Natural killer cell (primary cell): Measurements from ENCODE around the gene FANCE. TPM values are rescaled to one million over a fixed set of nuclear protein-coding genes. Genes with fewer than 3 reads are reported as not detected.

Experiments
- ATAC-seq, 3 donors: fragments of 150-1000 bp in 2 of 3; fragments of 200-7000 bp in 1 of 3; cut with Tn5 transposase; 1 replicate in 1 of 3; 2 replicates in 2 of 3; pipeline ENCODE4 v1.10.0; 2021; ENCODE audit warnings: mild to moderate bottlenecking in 2 of 3, moderate library complexity in 2 of 3
- DNase-seq, 2 donors: peaks; one replicate each; pipeline versions ENCODE4 v3.0.0 to v3.0.0-alpha.2; 2013 to 2021; ENCODE audit warnings: mixed read lengths in 1 of 2
- H3K27ac ChIP-seq: one replicate; pipeline ENCODE4 v1.5.1; 2013; ENCODE audit warnings: mild to moderate bottlenecking, low read length
- H3K27me3 ChIP-seq: one replicate; pipeline ENCODE4 v1.6.1; 2013; ENCODE audit warnings: low read length; ENCODE audit not compliant: control insufficient read depth, insufficient read depth
- H3K36me3 ChIP-seq: one replicate; pipeline ENCODE4 v1.6.1; 2013; ENCODE audit warnings: low read length; ENCODE audit not compliant: control insufficient read depth, insufficient read depth
- H3K4me1 ChIP-seq: one replicate; pipeline ENCODE4 v1.6.1; 2013; ENCODE audit warnings: low read length; ENCODE audit not compliant: control insufficient read depth, insufficient read depth
- H3K4me3 ChIP-seq: one replicate; pipeline ENCODE4 v1.5.1; 2013; ENCODE audit warnings: low read length
- H3K9me3 ChIP-seq: one replicate; pipeline ENCODE4 v1.6.1; 2013; ENCODE audit warnings: low read length; ENCODE audit not compliant: control insufficient read depth, insufficient read depth
- H3K27ac Mint-ChIP-seq, 2 donors: one replicate each; pipeline ENCODE4 v1.8.0; 2022; ENCODE audit warnings: mild to moderate bottlenecking in 2 of 2, mixed read lengths in 2 of 2, moderate library complexity in 1 of 2
- H3K27me3 Mint-ChIP-seq, 2 donors: one replicate each; pipeline ENCODE4 v1.8.0; 2022; ENCODE audit warnings: low read depth in 2 of 2, mixed read lengths in 2 of 2
- H3K36me3 Mint-ChIP-seq: one replicate; pipeline ENCODE4 v1.8.0; 2022; ENCODE audit warnings: mixed read lengths
- H3K4me1 Mint-ChIP-seq, 2 donors: one replicate each; pipeline ENCODE4 v1.8.0; 2022; ENCODE audit warnings: mixed read lengths in 2 of 2
- H3K4me3 Mint-ChIP-seq: one replicate; pipeline ENCODE4 v1.8.0; 2022; ENCODE audit warnings: mild to moderate bottlenecking, moderate library complexity, mixed read lengths
- H3K9me3 Mint-ChIP-seq, 2 donors: one replicate each; pipeline ENCODE4 v1.8.0; 2022; ENCODE audit warnings: mixed read lengths in 2 of 2
- CTCF ChIP-seq: fragments of 200-600 bp; IDR thresholded peaks from one replicate; pipeline ENCODE4 v1.8.0; 2022; ENCODE audit warnings: antibody characterized with exemption
- WGBS: methylation state at CpG from one replicate; pipeline ENCODE4 v1.1.7; 2013; ENCODE audit warnings: missing lambda C conversion rate; ENCODE audit not compliant: insufficient coverage; 5-methylcytosine and 5-hydroxymethylcytosine counted together
- intact Hi-C: fragments of 100-400 bp; cut with micrococcal nuclease; formaldehyde crosslinking; loops from one replicate; pipeline ENCODE4 v1.14.2; 2022
- total RNA-seq, 4 donors: library from RNA; stranded (reverse); fragments of 120-200 nt in 1 of 4; gene quantifications; one replicate each; pipeline versions ENCODE4 v1.2.3 to v1.2.4, GENCODE V29; 2013 to 2022

The FANCE gene
- 1 to 10 TPM; 2.2 to 3.2 (median 2.6) TPM for total RNA-seq
- 8.3 TPM for total RNA-seq (2013)

- no peaks in the 10 kb centered on the region for H3K27me3 ChIP-seq
- Mint-ChIP-seq H3K27ac (peak within 1 kb of the TSS; percentile 48 to 83), H3K4me1 (peaks cover 23 to 34% of the 10 kb centered on the region in 2 donors), H3K9me3 (no peaks in the 10 kb centered on the region), H3K27me3 (peaks cover 0 to under 1% of the 10 kb centered on the region in 2 donors), H3K4me3 (peak within 1 kb of the TSS; percentile 91), H3K36me3 (no peaks in the 10 kb centered on the region)
- TF ChIP-seq CTCF: no peak
- DNase-seq (peak; percentile 89 to 90), ATAC-seq (peak; percentile 86 to 94 (median 91))
- H3K9me3 ChIP-seq: no peaks in the 10 kb centered on the region
- H3K4me1 ChIP-seq: peaks cover 12% of the 10 kb centered on the region
- WGBS: under 1% methylated on average over 83 of the region's 87 CpGs
- H3K4me3 ChIP-seq: peak within 1 kb of the TSS; percentile 67
- H3K27ac ChIP-seq: peak within 1 kb of the TSS; percentile 25
- intact Hi-C loops: loop anchor here (1.0 to 5.0 kb wide), 2 partner anchors 16 to 60 kb away; partner anchors contain the start of gene RPL10A
- H3K36me3 ChIP-seq: peaks cover 4% of the 10 kb centered on the region
These were observed at the start of gene FANCE for GRCh38 chr6:35452183-35453090. TSS of gene FANCE (plus strand) at chr6:35452338. CDS start at chr6:35452546, 208 bp downstream.

- Histone ChIP-seq H3K36me3 (no peaks in the 10 kb centered on the region), H3K27ac (no peak overlapping the region), H3K4me3 (no peak overlapping the region), H3K27me3 (no peaks in the 10 kb centered on the region), H3K4me1 (peaks cover 12% of the 10 kb centered on the region), H3K9me3 (no peaks in the 10 kb centered on the region)
- intact Hi-C loops: no loop called here
- Mint-ChIP-seq H3K27ac (peak overlapping the region in 1 of 2 donors; percentile 30), H3K36me3 (no peaks in the 10 kb centered on the region), H3K27me3 (no peaks in the 10 kb centered on the region), H3K4me1 (peaks cover 10 to 25% of the 10 kb centered on the region in 2 donors), H3K9me3 (no peaks in the 10 kb centered on the region), H3K4me3 (no peak overlapping the region)
- DNase-seq: no peak
- no peak for ATAC-seq
- no peak for TF ChIP-seq CTCF
- WGBS: 99% methylated on average over 5 of the region's 5 CpGs
These were observed 49.3 kb upstream of the FANCE start for GRCh38 chr6:35402856-35403191.

GRCh38 chr6:35403544-35404442 lies 48.3 kb upstream of the FANCE start:
- no peaks in the 10 kb centered on the region for H3K9me3 Mint-ChIP-seq
- H3K27me3 Mint-ChIP-seq: no peaks in the 10 kb centered on the region
- H3K4me1 ChIP-seq: peaks cover 12% of the 10 kb centered on the region
- peak overlapping the region in 1 of 2 donors; percentile 5 for H3K27ac Mint-ChIP-seq
- no peaks in the 10 kb centered on the region for H3K9me3 ChIP-seq
- H3K4me3 ChIP-seq: no peak overlapping the region
- no peak for ATAC-seq
- peaks cover 10 to 28% of the 10 kb centered on the region in 2 donors for H3K4me1 Mint-ChIP-seq
- intact Hi-C loops: no loop called here
- H3K4me3 Mint-ChIP-seq: no peak overlapping the region
- 98% methylated on average over 8 of the region's 8 CpGs for WGBS
- H3K27me3 ChIP-seq: no peaks in the 10 kb centered on the region
- TF ChIP-seq CTCF: no peak
- no peak overlapping the region for H3K27ac ChIP-seq
- no peak for DNase-seq
- H3K36me3 Mint-ChIP-seq: no peaks in the 10 kb centered on the region
- H3K36me3 ChIP-seq: no peaks in the 10 kb centered on the region
